GM19438 (cell line): Measurements from ENCODE around the gene PRDX5.
A peak's percentile ranks its signal among the peaks of the same experiment; 100 is the strongest.

ENCODE experiments used
- ATAC-seq: cut with Tn5 transposase; IDR thresholded peaks from one replicate; pipeline ENCODE4 v1.9.1; 2021; ENCODE audit warnings: low read depth; ENCODE audit not compliant: unreplicated experiment

PRDX5 gene

DNA sequence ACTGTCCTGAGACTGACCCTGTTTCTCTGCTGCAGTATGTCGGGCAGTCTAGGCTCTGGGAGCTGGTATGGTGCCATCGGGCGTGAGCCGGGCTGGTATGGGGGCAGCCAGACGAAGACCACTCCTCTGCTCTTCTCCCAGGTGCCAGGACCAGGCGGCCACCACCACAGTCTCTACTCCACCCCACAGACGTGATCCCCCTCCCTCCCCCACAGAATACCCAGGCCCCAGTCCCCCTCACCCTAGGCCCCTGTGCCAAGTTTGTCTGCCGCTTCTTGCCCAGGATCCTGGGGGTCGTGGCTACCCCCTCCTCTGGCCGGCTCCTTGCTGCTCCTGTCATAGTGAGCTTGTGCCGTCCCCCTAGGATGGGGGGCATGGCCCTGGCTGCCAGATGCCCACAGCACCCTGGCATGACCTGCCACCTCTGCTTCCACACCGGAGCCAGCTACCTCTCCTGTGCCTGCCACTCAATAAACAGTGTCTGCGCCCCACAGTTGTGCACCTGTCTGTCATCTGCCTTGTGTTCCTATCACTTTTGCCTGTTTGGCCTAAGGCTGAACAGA, 28.8 kb upstream of the PRDX5 start:
- no peak for ATAC-seq

DNA sequence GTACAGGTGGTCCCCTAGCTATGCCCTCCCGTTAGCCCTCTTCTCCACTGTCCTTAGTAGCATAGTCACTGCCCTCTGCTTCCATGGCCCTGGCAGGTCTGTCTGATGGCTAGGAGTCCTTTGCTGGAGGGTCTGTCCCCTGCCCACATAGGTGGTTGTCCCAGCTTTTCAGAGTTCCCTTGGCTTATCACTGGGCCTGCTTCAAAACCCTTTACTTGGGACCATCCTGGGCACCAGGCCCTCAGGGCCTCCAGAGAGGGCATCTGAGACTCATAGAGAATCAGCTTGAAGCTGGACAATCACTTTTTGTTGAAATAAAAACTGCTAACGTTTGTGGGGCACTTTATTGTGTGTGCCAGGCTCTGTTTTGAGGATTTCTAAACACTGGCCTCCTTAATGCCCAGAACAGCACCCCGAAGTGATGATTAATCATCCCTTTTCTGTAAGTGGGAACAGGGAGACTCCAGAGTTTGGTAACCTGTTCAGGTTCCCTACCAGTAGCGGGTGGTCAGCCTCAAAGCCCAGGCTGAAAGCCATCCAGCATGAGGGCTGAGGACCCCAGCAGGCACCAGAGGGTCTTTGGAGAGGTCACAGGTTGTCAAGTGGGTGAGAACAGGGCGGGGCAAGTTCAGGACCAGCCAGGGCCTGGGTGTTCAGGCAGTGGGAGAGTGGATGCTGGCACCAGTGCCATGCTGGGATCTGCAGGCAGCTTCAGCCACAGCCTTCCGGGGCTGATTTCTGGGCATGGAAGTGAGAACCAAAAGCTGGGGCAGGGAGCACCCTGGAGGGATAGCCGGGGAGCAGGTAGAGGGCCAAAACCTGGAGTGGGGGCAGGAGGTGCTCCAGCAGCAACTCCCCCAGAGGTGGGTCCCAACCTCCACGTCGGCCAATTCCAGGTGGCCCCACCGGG, 27.3 kb upstream of the PRDX5 start:
- ATAC-seq = no peak

DNA sequence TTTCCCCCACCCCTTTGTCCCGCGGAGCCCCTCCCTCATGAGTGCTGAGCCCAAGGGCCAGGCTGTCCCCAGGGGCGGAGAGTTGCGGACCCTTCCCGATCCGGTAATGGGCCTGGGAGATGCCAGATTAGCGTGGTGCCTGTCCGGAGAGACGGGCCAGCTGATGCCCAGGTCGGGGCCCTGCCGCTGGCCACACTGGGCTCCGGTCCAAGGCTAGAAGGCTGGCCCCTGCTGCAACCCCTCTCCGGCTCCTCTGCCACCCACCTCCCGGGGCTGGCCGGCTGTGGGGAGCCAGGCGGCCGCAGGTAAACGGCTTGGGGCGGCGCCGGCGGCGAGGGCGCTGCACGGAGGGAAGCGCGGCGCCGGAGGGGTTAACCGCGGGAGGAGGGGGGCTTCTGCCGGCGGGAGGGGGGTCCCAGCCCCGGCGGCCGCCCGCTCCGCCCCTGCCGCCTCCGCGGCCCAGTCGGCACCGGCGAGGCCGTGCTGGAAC, 26.6 kb upstream of the PRDX5 start, which contains the start of gene KCNK4:
Gene KCNK4, plus strand, starts transcription at position 41 of the 490 bp plus-strand sequence. CDS start 1,717 bp downstream, outside the sequence.
- no peak for ATAC-seq

DNA sequence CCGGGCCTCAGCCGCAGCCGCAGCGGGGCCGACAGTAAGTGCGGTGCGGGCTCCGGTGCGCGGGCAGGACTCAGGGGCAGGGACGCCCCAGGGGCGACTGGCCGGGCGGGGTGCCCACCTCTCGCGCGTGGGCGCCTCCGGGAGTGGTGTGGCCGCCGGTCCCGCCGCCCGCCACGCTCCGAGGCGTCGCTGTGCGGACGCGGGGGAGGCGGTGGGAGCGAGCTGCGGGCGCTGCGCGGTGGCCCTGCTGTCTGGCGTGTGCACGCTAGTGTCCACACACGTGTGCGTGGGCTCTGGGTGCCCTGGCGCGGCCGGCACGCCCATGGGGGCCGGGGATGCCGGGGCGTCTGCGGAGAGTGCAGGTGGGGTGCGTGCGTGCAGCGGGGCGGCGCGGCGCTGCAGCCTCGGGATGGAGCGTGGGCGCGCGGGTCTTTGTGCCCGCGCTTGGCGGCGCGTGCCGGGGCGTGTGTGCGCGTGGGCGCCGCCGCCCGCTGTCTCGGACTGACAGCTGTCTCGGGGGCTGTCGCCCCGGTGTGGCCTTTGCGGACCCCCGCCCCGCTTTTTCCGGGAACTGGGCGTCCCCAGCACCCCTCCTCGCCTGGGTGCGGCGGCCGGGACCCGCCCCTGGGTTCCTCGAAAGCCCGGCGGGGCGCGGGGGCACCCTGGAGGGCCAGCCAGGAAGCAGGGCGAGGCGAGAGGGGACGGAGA, 26.0 kb upstream of the PRDX5 start:
- no peak for ATAC-seq

DNA sequence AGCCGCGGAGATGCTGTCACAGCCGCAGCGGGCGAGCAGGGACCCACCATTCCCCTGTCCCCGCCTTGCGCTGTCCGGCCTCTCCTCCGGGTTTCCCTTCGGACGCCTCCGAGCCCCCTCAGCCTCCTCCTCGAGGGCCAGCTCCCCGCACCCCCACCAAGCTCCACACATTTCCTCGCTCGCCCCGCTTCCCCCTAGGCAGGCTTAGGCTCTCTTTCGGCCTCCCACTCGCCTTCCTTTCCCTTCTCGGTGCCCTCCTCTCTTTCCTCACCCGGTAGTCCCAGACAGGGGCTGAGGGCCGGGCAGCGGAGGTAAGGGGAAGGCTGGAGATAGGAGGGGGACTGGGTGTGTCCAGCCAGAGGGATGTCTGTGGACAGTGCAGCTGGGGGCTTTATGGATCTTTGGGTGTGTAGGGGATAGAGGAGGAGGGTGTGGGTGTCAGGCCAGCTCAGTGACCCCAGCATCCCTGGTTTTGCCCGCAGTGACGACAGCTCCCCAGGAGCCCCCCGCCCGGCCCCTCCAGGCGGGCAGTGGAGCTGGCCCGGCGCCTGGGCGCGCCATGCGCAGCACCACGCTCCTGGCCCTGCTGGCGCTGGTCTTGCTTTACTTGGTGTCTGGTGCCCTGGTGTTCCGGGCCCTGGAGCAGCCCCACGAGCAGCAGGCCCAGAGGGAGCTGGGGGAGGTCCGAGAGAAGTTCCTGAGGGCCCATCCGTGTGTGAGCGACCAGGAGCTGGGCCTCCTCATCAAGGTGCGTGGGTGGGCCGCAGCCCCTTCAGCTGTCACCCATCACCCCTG, 25.3 kb upstream of the PRDX5 start:
- no peak for ATAC-seq

DNA sequence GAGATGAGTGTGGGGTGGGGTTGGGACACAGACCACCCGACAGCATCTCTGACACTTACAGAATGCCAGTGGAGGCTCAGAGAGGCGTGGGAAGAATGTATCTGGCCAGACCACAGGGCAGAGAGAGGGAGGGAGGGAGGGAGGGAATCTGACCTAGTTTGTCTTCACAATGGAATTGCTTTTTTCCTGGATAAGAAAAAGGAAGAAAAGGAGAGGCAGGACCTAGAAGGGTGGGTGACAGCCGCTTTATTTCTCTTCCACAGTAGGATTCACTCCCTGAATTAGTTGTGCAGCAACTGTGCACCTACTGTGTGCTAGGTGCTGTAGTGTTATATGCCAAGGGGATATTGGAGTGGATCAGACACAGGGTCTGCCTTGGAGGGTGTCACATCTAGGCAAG, 23.1 kb upstream of the PRDX5 start:
- ATAC-seq = no peak

DNA sequence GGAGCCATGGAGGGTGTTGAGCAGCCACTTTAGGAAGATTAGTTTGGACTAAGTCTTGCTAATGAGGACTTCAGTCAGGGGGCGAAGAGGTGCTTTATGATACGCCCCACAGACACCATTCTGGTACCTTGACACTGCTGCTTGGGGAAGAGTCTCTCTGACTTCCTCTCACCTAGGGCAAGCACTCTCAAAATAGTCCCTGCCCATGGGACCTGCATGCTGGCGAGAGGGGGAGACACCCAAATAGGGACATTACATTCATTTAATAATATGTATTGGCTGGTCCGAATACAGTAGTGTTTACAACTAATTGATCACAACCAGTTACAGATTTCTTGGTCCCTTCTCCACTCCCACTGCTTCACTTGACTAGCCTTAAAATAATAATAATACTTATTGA, 22.2 kb upstream of the PRDX5 start:
- ATAC-seq = no peak

DNA sequence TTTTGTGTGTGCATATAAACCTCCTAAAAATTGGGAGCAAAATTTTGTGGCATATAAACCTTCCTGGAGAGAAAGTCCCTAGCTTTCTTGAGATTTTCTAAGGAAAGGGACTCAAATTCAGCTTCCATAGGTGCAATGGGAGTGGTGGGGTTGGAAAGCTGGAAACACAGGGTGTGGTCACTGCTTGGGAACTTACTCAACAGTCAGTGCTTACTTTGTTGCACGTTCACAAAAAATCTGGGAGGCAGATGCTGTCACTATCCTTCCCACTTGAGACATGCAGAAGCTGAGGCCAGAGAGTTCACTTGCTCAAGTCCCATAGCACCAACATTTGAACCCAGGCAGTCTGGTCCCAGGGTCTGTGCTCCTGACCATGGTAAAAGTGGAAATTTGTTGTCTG, 21.7 kb upstream of the PRDX5 start:
- no peak for ATAC-seq

DNA sequence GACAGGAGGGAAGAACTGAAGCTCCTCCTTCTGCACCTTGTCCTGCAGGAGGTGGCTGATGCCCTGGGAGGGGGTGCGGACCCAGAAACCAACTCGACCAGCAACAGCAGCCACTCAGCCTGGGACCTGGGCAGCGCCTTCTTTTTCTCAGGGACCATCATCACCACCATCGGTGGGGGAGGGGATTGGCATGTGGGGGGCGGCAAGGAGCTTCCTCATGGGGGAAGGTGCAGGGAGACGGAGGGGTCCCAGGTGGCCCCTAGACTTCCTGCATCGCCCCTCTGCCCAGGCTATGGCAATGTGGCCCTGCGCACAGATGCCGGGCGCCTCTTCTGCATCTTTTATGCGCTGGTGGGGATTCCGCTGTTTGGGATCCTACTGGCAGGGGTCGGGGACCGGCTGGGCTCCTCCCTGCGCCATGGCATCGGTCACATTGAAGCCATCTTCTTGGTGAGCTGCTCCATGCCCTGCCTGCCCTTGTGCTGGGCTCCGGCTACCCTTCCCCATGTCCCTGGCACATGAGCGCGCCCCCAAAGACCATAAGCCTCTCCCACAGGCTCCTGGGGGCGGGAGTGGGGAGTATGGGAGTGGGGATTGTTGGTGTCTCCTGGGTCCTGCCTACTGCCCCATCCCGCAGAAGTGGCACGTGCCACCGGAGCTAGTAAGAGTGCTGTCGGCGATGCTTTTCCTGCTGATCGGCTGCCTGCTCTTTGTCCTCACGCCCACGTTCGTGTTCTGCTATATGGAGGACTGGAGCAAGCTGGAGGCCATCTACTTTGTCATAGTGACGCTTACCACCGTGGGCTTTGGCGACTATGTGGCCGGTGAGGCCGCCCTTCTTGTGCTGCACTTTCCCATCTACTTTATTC, 20.9 kb upstream of the PRDX5 start:
- no peak for ATAC-seq

DNA sequence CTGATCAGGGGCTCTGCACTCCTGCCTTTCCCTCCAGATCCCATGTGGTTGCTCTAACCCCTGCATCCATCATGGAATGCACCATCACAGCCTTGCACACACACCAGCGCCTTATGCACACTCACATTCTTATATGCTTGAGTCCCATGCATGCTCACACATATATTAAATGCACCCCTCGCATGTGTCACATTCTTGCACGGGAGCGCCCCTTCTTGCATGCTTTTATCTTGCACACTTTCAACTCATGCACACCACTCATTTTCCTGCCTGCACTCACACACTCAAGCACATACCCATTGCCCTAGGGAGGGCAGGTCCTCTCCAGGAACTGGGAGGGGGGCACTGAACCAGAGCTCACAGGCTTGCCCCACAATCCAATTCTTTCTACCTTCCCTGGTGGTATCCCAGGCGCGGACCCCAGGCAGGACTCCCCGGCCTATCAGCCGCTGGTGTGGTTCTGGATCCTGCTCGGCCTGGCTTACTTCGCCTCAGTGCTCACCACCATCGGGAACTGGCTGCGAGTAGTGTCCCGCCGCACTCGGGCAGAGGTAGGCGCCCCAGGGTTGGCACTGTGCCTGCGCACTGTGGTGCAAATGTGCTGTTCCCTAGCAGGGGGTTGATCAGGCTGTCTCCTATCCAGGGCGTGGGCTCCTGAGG, 20.1 kb upstream of the PRDX5 start:
- no peak for ATAC-seq

DNA sequence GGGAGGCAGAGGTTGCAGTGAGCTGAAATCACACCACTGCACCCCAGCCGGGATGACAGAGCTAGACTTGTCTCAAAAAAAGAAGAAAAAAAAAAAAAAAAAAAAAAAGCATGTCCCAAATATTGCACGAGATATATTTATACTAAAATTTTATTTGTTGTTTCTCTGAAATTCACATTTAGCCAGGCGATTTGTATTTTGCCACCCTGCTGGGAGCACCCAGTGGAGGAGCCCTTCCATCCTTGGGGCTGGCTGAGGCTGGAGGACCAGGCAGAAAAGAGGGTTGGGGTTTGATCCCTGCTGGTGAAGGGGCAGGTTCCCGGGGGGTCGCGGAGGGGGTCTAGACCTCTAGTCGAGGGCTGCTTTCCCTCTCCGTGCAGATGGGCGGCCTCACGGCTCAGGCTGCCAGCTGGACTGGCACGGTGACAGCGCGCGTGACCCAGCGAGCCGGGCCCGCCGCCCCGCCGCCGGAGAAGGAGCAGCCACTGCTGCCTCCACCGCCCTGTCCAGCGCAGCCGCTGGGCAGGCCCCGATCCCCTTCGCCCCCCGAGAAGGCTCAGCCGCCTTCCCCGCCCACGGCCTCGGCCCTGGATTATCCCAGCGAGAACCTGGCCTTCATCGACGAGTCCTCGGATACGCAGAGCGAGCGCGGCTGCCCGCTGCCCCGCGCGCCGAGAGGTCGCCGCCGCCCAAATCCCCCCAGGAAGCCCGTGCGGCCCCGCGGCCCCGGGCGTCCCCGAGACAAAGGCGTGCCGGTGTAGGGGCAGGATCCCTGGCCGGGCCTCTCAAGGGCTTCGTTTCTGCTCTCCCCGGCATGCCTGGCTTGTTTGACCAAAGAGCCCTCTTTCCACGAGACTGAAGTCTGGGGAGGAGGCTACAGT, 18.7 kb upstream of the PRDX5 start:
- no peak for ATAC-seq

DNA sequence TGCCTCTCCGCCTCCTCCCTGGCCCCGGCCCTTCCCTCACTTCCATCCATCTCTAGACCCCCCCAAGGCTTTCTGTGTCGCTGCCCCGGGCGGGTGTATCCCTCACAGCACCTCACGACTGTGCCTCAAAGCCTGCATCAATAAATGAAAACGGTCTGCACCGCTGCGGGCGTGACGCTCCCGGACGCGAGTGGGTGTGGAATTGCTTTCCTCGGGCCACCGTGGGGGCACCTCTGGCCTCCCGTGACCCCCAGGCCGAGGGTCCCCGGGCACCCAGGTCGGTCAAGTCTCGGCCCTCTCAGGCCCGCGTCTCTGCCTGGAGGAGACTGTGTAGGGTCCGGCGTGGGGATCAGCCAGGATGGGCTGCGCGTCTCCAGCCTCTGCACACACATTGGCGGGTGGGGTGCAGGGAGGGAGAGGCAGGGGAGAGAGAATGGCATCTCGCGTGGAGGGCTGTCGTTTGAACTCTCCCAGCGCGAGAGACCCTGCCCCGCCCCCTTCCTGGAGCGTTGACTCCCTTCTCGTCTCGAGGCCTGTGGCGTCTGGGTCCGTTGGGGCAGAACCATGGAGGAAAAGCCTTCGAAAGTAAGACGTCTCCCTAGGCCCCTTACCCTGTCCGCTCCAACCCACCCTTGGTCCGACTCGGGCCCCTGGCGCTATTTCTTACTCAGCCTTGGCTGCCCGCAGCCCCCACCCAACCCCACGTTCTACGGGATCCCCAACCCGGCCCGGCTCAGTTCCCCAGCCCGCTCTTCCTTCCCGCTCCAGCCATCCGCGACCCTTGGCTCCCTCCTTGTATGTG, 17.9 kb upstream of the PRDX5 start, which contains the start of gene CATSPERZ:
Gene CATSPERZ, plus strand, starts transcription at position 512 of the 802 bp plus-strand sequence. Its CDS starts 53 bp downstream, at position 565.
- no peak for ATAC-seq

DNA sequence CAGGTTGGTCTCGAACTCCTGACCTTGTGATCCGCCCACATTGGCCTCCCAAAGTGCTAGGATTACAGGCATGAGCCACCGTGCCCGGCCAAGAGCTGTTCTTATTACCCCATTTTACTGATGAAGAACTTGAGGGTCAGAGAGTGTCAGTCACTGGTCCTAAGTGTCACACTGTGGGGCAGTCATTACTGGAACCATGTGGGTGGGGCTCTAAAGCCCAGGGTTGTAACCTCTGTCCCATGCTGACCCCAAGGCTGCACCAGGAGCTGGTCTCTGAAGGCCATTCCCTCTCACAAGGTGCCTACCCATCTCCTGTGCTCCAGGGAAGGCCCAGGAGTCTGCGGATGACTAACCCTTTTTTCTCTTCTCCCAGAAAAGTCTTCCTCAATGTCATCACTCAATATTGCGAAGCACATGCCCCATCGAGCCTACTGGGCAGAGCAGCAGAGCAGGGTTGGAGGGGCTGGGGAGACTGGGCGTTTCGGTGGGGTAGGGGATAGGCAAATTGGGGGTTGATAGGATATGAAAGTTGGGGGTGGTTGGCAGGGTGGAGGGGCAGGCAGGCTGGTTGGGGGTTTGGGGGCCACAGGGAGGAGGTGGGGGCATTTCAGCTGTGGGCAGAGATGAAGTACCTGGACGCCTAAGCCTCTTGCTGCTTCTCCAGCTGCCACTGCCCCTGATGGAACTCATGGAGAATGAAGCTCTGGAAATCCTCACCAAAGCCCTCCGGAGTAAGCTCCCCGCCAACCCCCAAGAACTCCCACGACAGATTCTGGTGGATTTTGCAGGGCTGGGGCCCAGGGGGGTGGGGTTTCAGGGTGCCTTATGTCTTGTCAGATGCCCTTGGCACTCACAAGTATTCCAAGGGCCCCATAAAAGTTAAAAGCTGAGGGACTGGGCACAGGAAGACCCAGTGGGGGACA, 14.6 kb upstream of the PRDX5 start:
- no peak for ATAC-seq

DNA sequence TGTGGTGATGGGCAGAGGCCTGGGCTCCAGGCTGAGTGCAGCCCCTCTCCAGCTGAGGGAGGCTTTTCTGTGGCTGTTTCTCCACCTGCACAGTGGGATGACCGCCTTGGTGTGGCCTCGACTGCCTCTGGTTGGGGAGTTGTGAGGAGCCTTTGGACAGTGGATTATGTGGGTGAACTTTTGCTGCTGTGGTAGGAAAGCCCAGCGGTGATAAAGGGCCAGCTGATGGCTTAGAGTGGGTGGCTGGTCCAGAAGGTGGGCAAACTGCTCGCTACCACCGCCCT, 13.9 kb upstream of the PRDX5 start:
- no peak for ATAC-seq

DNA sequence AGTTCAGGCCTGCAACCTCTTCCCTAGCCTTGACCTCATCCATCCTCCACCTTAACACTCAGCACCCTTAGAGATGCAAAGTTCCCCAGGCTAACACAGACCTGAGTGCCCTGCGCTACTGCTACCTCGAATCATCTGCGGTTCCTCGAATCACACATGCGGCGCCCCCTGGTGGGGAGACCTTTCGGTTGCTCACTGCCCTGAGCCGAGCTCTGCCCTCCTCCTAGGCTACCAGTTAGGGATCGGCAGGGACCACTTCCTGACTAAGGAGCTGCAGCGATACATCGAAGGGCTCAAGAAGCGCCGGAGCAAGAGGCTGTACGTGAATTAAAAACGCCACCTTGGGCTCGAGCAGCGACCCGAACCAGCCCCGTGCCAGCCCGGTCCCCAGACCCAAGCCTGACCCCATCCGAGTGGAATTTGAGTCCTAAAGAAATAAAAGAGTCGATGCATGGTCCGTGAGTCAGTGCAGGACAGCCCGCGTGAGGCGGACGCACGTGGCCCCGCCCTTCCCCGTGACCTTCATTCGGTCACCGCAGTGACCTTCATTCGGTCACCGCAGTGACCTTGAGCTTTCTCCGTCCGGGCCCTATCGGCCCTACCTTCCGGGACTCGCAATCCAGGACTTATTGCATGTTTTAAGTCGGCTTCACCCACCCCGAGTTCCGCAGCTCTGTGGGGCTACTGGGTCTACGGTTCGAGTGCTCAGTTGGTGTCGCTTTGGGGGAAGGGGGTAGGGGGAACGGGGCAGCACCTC, 13.4 kb upstream of the PRDX5 start:
- peak; percentile 2 for ATAC-seq
